Tibial nerve (tissue), 4 donors: ENCODE data around the gene RIN1.

ENCODE experiments used
- CTCF ChIP-seq, 5 experiments: fragments of 200-600 bp in 3 of 5; fragments of 450-650 bp in 2 of 5; sonication (generic) in 3 of 5; IDR thresholded peaks; one replicate each; pipeline ENCODE4 v1.5.1; 2016 to 2019; ENCODE audit warnings: antibody characterized with exemption in 5 of 5, mild to moderate bottlenecking in 3 of 5, moderate library complexity in 2 of 5
- EP300 ChIP-seq, 2 donors: sonication (generic); formaldehyde crosslinking; IDR thresholded peaks; one replicate each; pipeline ENCODE4 v1.6.1; 2017; ENCODE audit warnings: antibody characterized with exemption in 2 of 2, mild to moderate bottlenecking in 1 of 2
- POLR2A ChIP-seq, 2 donors: fragments of 450-650 bp; IDR thresholded peaks; one replicate each; pipeline ENCODE4 v1.6.1; 2017; ENCODE audit warnings: antibody characterized with exemption in 2 of 2, mild to moderate bottlenecking in 2 of 2, moderate library complexity in 2 of 2

- no peak for TF ChIP-seq CTCF (IDR thresholded peaks at IDR 0.05)
- no peak for TF ChIP-seq POLR2A (IDR thresholded peaks at IDR 0.05)
- no peak for TF ChIP-seq EP300 (IDR thresholded peaks at IDR 0.05)
Observed at GRCh38 chr11:66363187-66363601, 27.0 kb upstream of the RIN1 start.
